H1 (cell line): Measurements from ENCODE around the gene RALGDS. TPM values are rescaled to one million over a fixed set of nuclear protein-coding genes. Genes with fewer than 3 reads are reported as not detected.

Source experiments
- CTCF ChIA-PET: fragments of 300-600 bp; sonication (Branson Sonifier 250); formaldehyde crosslinking; loops from one replicate; lab custom pipeline; 2021; ENCODE audit not compliant: partially characterized antibody; lab: Charles Lee
- POLR2A ChIA-PET: fragments of 300-600 bp; sonication (Branson Sonifier 250); formaldehyde crosslinking; loops from one replicate; lab custom pipeline; 2021; ENCODE audit warnings: inconsistent platforms; ENCODE audit not compliant: partially characterized antibody; lab: Charles Lee
- DNase-seq, 2 experiments: peaks; one replicate each; pipeline versions ENCODE4 v3.0.0 to v3.0.0-alpha.2; 2010 to 2022; ENCODE audit warnings: low spot score in 2 of 2, low read depth in 1 of 2, mixed read lengths in 1 of 2
- FAIRE-seq: peaks from 2 replicates; lab custom pipeline; 2011; peaks lifted over from hg19 to GRCh38; lab: Jason Lieb, UNC
- H2AFZ ChIP-seq: 2 replicates; pipeline ENCODE4 v1.8.1; 2012; ENCODE audit warnings: low read length, inconsistent platforms
- H2AK5ac ChIP-seq: 2 replicates; pipeline ENCODE4 v1.6.1; 2013; ENCODE audit warnings: low read depth, low read length
- H2BK120ac ChIP-seq: replicated peaks from 2 replicates; pipeline ENCODE3; 2013; ENCODE audit warnings: low read depth, low read length, inconsistent platforms
- H2BK12ac ChIP-seq: 2 replicates; pipeline ENCODE4 v1.6.1; 2013; ENCODE audit warnings: low read depth, low read length
- H2BK15ac ChIP-seq: 2 replicates; pipeline ENCODE4 v1.6.1; 2013; ENCODE audit warnings: low read length
- H2BK20ac ChIP-seq: 2 replicates; pipeline ENCODE4 v1.6.1; 2013; ENCODE audit warnings: low read length
- H2BK5ac ChIP-seq: 2 replicates; pipeline ENCODE4 v1.6.1; 2013; ENCODE audit warnings: low read depth, low read length
- H3K14ac ChIP-seq: 2 replicates; pipeline ENCODE4 v1.6.1; 2013; ENCODE audit warnings: inconsistent platforms; ENCODE audit not compliant: insufficient read length
- H3K18ac ChIP-seq: 2 replicates; pipeline ENCODE4 v1.6.1; 2013; ENCODE audit warnings: low read length; ENCODE audit errors: extremely low read depth
- H3K23ac ChIP-seq: 2 replicates; pipeline ENCODE4 v1.6.1; 2013; ENCODE audit warnings: inconsistent platforms; ENCODE audit not compliant: insufficient read length
- H3K23me2 ChIP-seq: 2 replicates; pipeline ENCODE4 v1.6.1; 2013; ENCODE audit warnings: low read depth, low read length
- H3K27ac ChIP-seq: 2 replicates; pipeline ENCODE4 v1.6.1; 2011; ENCODE audit warnings: low read depth, low read length, inconsistent platforms
- H3K27me3 ChIP-seq, 4 experiments: replicated peaks in 1 of 4; 1 replicate in 1 of 4; 2 replicates in 3 of 4; pipeline versions ENCODE4 v1.6.1 to v1.8.1; 2011 to 2013; ENCODE audit warnings: low read length in 3 of 4, mild to moderate bottlenecking in 3 of 4, inconsistent platforms in 2 of 4, mixed read lengths in 2 of 4, moderate library complexity in 1 of 4; ENCODE audit not compliant: control insufficient read depth in 3 of 4, insufficient read depth in 3 of 4; ENCODE audit errors: extremely low read depth in 1 of 4
- H3K36me3 ChIP-seq, 4 experiments: 2 replicates each; pipeline versions ENCODE4 v1.6.1 to v1.8.1; 2011 to 2013; ENCODE audit warnings: mild to moderate bottlenecking in 4 of 4, low read length in 3 of 4, moderate library complexity in 2 of 4, control low read depth in 1 of 4, inconsistent platforms in 1 of 4; ENCODE audit not compliant: insufficient read depth in 4 of 4, control insufficient read depth in 2 of 4
- H3K4ac ChIP-seq: replicated peaks from 2 replicates; pipeline ENCODE3; 2013; ENCODE audit warnings: low read length, low read depth, mixed read lengths, inconsistent platforms; ENCODE audit not compliant: insufficient read length
- H3K4me1 ChIP-seq, 4 experiments: replicated peaks in 1 of 4; 1 replicate in 1 of 4; 2 replicates in 3 of 4; pipeline versions ENCODE4 v1.6.1 to v1.8.1; 2011 to 2013; ENCODE audit warnings: low read length in 3 of 4, inconsistent platforms in 2 of 4, mixed read lengths in 1 of 4; ENCODE audit not compliant: insufficient read depth in 4 of 4, control insufficient read depth in 3 of 4
- H3K4me2 ChIP-seq, 2 experiments: 2 replicates each; pipeline versions ENCODE4 v1.6.1 to v1.8.1; 2011 to 2013; ENCODE audit warnings: low read depth in 2 of 2, low read length in 2 of 2, control low read depth in 1 of 2, inconsistent platforms in 1 of 2, mild to moderate bottlenecking in 1 of 2; ENCODE audit not compliant: insufficient read depth in 1 of 2
- H3K4me3 ChIP-seq, 4 experiments: fragments of 200-600, 300-600 bp in 1 of 4; sonication (generic), shearing (Covaris generic), sonication (Bioruptor Twin) in 1 of 4; 2 replicates each; pipeline versions ENCODE4 v1.5.1 to v1.8.1; 2011 to 2016; ENCODE audit warnings: low read length in 4 of 4, low read depth in 3 of 4, control low read depth in 2 of 4, inconsistent platforms in 2 of 4, mild to moderate bottlenecking in 2 of 4, mixed read lengths in 1 of 4, moderate library complexity in 1 of 4; ENCODE audit not compliant: insufficient read depth in 2 of 4; ENCODE audit errors: extremely low read depth in 1 of 4
- H3K56ac ChIP-seq: replicated peaks from 2 replicates; pipeline ENCODE3; 2013; ENCODE audit warnings: low read depth, mild to moderate bottlenecking, mixed read lengths, low read length, inconsistent platforms; ENCODE audit not compliant: insufficient read length
- H3K79me1 ChIP-seq: 2 replicates; pipeline ENCODE4 v1.6.1; 2013; ENCODE audit warnings: low read depth, low read length, control low read depth
- H3K79me2 ChIP-seq, 2 experiments: 2 replicates each; pipeline versions ENCODE4 v1.6.1 to v1.8.1; 2012 to 2013; ENCODE audit warnings: low read length in 2 of 2, mild to moderate bottlenecking in 2 of 2, inconsistent platforms in 1 of 2; ENCODE audit not compliant: insufficient read depth in 2 of 2, control insufficient read depth in 1 of 2
- H3K9ac ChIP-seq, 4 experiments: replicated peaks in 1 of 4; 1 replicate in 1 of 4; 2 replicates in 3 of 4; pipeline versions ENCODE4 v1.6.1 to v1.8.1; 2011 to 2013; ENCODE audit warnings: low read depth in 3 of 4, low read length in 3 of 4, control low read depth in 2 of 4, mild to moderate bottlenecking in 2 of 4, moderate library complexity in 2 of 4, inconsistent platforms in 1 of 4; ENCODE audit errors: extremely low read depth in 1 of 4
- H3K9me3 ChIP-seq, 2 experiments: 2 replicates each; pipeline versions ENCODE4 v1.6.1 to v1.8.1; 2012 to 2013; ENCODE audit warnings: mild to moderate bottlenecking in 2 of 2, moderate library complexity in 2 of 2, control low read depth in 1 of 2, inconsistent platforms in 1 of 2, low read depth in 1 of 2, low read length in 1 of 2, mixed read lengths in 1 of 2; ENCODE audit not compliant: insufficient read depth in 2 of 2
- H4K20me1 ChIP-seq, 2 experiments: replicated peaks in 1 of 2; 2 replicates each; pipeline versions ENCODE3 to v1.8.1; 2011 to 2013; ENCODE audit warnings: inconsistent platforms in 2 of 2, low read length in 2 of 2, mild to moderate bottlenecking in 1 of 2; ENCODE audit not compliant: insufficient read depth in 2 of 2, control insufficient read depth in 1 of 2
- H4K5ac ChIP-seq: 2 replicates; pipeline ENCODE4 v1.6.1; 2013; ENCODE audit warnings: low read length, low read depth, mixed read lengths, inconsistent platforms; ENCODE audit not compliant: insufficient read length
- H4K8ac ChIP-seq: 2 replicates; pipeline ENCODE4 v1.8.0; 2013; ENCODE audit warnings: mild to moderate bottlenecking, moderate library complexity, low read length, inconsistent platforms; ENCODE audit not compliant: insufficient read depth; ENCODE audit errors: extremely low read depth
- H4K91ac ChIP-seq: replicated peaks from 2 replicates; pipeline ENCODE3; 2013; ENCODE audit warnings: low read length, mixed read lengths, inconsistent platforms; ENCODE audit not compliant: insufficient read length
- ASH2L ChIP-seq: fragments of 200-600, 300-600 bp; sonication (generic); IDR thresholded peaks from one replicate; pipeline ENCODE4 v1.7.1; 2017; ENCODE audit warnings: low read length
- HDAC6 ChIP-seq: IDR thresholded peaks from one replicate; pipeline ENCODE4 v1.7.1; 2012; ENCODE audit warnings: low read depth, mild to moderate bottlenecking, inconsistent platforms, low read length, moderate library complexity
- JUN ChIP-seq: IDR thresholded peaks from 2 replicates; pipeline ENCODE4 v1.6.1; 2011; ENCODE audit warnings: low read depth, mild to moderate bottlenecking, improper control_type of control experiment, low read length
- JUND ChIP-seq: IDR thresholded peaks from 2 replicates; pipeline ENCODE4 v1.6.1; 2011; ENCODE audit warnings: mild to moderate bottlenecking, improper control_type of control experiment, low read length
- ZNF274 ChIP-seq: IDR thresholded peaks from 2 replicates; pipeline ENCODE4 v1.7.0; 2012; ENCODE audit warnings: low read length, borderline replicate concordance; ENCODE audit errors: extremely low read depth
- WGBS, 2 experiments: shearing (Covaris generic) in 1 of 2; methylation state at CpG; one replicate each; pipeline versions ENCODE4 v1.1.6 to v1.1.7; 2013 to 2015; ENCODE audit warnings: low lambda C conversion rate in 2 of 2, mixed read lengths in 2 of 2, inconsistent platforms in 1 of 2, low coverage in 1 of 2, missing lambda C conversion rate in 1 of 2; ENCODE audit not compliant: insufficient replicate concordance in 2 of 2, insufficient coverage in 1 of 2, insufficient read length in 1 of 2; ENCODE audit errors: extremely low coverage in 1 of 2, missing lambda C conversion rate in 1 of 2; 5-methylcytosine and 5-hydroxymethylcytosine counted together
- polyA plus RNA-seq, 7 experiments: library from polyadenylated mRNA; depleted of rRNA in 3 of 7; stranded (reverse) in 5 of 7; unstranded in 2 of 7; fragments of >200 nt in 5 of 7; fragments of 200-250 nt in 2 of 7; gene quantifications; 1 replicate in 5 of 7; 2 replicates in 1 of 7; 4 replicates in 1 of 7; pipeline versions ENCODE4 v1.2.1 to v1.2.3, GENCODE V29; 2011 to 2013; ENCODE audit warnings: missing spikeins in 2 of 7, mixed read lengths in 2 of 7
- total RNA-seq: library from RNA; stranded (reverse); fragmentation: NEBNext Ultra II Directional; extraction: Animal tissue kit (Norgen Biotek cat#: 25700); gene quantifications from 2 replicates; pipeline ENCODE4 v1.2.1, GENCODE V29; 2021

The RALGDS gene
- total and polyA plus RNA-seq, 2 of the 8 experiments (the other 6 are each of a cell fraction or from before 2014, with no cell fraction given), result 14.5 to 25.5 TPM

GRCh38 chr9:133116346-133117231, 4.5 kb downstream of the RALGDS start:
- peaks cover 0 to 38% (median 24%) of the 10 kb centered on the region in 4 experiments; a peak in 5 of 7 replicates for H3K27me3 ChIP-seq
- no peaks in the 10 kb centered on the region for H3K79me1 ChIP-seq
- no peak overlapping the region for H3K4ac ChIP-seq
- no peak overlapping the region for H3K4me2 ChIP-seq
- no peak overlapping the region for H2BK20ac ChIP-seq
- no peak overlapping the region for H3K56ac ChIP-seq
- no peaks in the 10 kb centered on the region for H3K9me3 ChIP-seq
- H4K91ac ChIP-seq, result no peak overlapping the region
- H2BK5ac ChIP-seq, result no peak overlapping the region
- H2AFZ ChIP-seq, result no peak overlapping the region
- DNase-seq (no peak), FAIRE-seq (no peak)
- ChIA-PET CTCF (interaction anchor here (0.6 to 19.3 kb wide), 12 partner anchors 9 to 94 kb away, joined by 3 to 337 read pairs (median 4); no protein-coding TSS in a partner anchor), POLR2A (interaction anchor here (0.7 kb wide), 1 partner anchor 176 kb away, joined by 3 read pairs; no protein-coding TSS in a partner anchor)
- H3K4me3 ChIP-seq, result no peak overlapping the region
- no peak overlapping the region for H2BK15ac ChIP-seq
- H2BK12ac ChIP-seq, result 0 out of 2 replicates have a peak overlapping the region, but pooled peaks have one; percentile 27
- no peak overlapping the region for H3K18ac ChIP-seq
- H2AK5ac ChIP-seq, result no peak overlapping the region
- H3K9ac ChIP-seq, result no peak overlapping the region
- peaks cover 0 to 14% (median 8%) of the 10 kb centered on the region in 4 experiments; a peak in 6 of 7 replicates for H3K4me1 ChIP-seq
- TF ChIP-seq JUN (no peak), HDAC6 (no peak), JUND (no peak), ZNF274 (no peak), ASH2L (no peak)
- no peaks in the 10 kb centered on the region for H3K36me3 ChIP-seq
- no peak overlapping the region for H3K27ac ChIP-seq
- H3K79me2 ChIP-seq, result no peaks in the 10 kb centered on the region
- WGBS, 2 experiments, result 91% methylated on average over 19 of the region's 20 CpGs; no CpG with 5 or more reads in 1 of the 2 experiments
- no peak overlapping the region for H2BK120ac ChIP-seq
- no peak overlapping the region for H3K14ac ChIP-seq
- peaks cover 8% of the 10 kb centered on the region; the same call in 1 of the 2 replicates for H3K23me2 ChIP-seq
- no peak overlapping the region for H3K23ac ChIP-seq
- peaks cover 36 to 50% of the 10 kb centered on the region in 2 experiments for H4K20me1 ChIP-seq
- no peak overlapping the region for H4K8ac ChIP-seq
- no peak overlapping the region for H4K5ac ChIP-seq
